ENCODE data around the gene PC.

DNA sequence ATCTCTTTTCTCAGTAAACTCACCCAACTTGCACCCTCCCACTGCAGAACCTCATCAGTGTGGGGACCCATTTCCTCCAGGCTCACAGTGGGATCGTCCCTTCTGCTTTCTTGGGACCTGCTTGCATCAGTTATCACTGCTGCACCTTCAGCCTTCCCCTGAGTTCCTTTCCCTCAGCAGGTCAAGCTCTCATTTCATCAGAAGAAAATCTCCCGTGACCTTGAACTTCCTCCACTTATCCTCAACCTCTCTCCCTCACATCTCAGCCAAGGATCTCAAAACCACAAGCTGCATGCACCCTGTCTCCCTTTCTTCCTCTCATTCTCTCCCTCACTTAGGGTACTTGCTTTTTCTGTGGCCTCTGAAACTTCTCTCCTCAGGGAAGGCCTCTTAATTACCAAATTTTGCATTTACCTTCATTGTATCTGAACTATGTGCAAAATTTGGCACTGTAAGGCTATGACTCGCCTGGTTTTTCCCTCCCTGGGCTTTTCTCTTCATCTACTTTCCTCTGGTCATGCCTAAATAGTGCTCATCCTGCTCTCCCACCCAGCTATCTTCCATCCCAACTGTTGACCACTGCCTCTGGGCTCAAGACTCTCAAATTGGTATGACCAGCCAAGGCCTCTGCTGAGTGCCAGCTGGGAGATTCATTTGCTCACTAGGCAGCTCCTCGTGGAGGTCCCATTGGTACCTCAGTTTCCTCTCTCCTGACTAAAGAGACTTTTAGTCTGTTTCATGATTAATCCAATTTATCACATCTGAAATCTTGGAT lies 117.7 kb downstream of the PC start:
- TF ChIP-seq, protein P1, sequence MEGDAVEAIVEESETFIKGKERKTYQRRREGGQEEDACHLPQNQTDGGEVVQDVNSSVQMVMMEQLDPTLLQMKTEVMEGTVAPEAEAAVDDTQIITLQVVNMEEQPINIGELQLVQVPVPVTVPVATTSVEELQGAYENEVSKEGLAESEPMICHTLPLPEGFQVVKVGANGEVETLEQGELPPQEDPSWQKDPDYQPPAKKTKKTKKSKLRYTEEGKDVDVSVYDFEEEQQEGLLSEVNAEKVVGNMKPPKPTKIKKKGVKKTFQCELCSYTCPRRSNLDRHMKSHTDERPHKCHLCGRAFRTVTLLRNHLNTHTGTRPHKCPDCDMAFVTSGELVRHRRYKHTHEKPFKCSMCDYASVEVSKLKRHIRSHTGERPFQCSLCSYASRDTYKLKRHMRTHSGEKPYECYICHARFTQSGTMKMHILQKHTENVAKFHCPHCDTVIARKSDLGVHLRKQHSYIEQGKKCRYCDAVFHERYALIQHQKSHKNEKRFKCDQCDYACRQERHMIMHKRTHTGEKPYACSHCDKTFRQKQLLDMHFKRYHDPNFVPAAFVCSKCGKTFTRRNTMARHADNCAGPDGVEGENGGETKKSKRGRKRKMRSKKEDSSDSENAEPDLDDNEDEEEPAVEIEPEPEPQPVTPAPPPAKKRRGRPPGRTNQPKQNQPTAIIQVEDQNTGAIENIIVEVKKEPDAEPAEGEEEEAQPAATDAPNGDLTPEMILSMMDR (optimal IDR thresholded peaks at IDR 0.05 in 1 of 3, IDR thresholded peaks at IDR 0.05 in 1 of 3, conservative IDR thresholded peaks at IDR 0.05 in 1 of 3; ENCODE audit: extremely low read depth in 1 of 3, insufficient read depth in 2 of 3, low read length in 3 of 3): no peak
- TF ChIP-seq EZH2 (IDR thresholded peaks at IDR 0.05; ENCODE audit: low read length): no peak
